Measurements from ENCODE around the gene ATXN1L.
"Not testable (repeated sequence)": the region's sequence is repeated elsewhere in the genome, so short reads cannot be mapped to it uniquely, and the experiment has no call there.

ATXN1L gene

DNA sequence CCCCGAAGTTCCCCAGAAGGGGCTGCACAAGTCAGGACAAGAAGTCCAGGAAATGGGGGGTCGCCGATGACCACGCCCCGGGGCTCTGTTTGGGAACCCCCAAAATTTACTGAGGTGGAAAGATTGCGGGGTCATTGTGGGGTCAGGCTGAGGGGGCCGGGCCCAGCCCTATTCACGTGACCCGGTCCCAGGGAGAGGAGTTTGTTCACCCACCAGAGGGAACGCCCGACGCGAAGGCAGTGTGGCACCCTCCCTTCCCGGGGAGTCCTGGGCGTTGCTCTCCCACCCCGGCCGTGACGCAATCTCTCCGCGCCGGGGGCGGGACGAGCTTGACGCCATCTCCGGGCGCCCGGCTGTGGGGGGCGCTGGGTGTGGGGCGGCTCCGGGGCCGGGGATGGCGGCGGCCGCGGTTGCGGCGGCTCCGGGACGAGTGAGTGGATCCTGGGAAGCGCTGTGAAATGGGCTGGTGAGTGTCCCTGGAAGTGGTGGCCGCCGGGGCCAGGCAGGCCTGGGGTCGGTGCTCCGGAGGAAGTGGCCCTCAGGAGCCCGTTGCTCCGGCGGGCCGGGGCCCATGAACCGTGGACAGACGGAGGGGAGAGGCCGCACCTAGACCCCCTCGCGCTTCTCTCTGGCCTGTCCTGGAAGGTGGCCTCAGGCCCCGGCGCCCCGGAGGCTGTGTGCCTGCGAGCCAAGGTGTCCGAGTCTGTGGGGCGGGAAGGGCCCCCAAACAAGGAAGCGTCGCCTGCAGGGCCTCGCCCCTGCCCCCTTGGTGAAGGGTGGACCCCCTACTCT, at the start of gene ATXN1L:
TSS of gene ATXN1L (plus strand) at position 338 of the 792 bp plus-strand sequence. CDS start 3,765 bp downstream, outside the sequence.
- peak; percentile 58 to 83 for DNase-seq

DNA sequence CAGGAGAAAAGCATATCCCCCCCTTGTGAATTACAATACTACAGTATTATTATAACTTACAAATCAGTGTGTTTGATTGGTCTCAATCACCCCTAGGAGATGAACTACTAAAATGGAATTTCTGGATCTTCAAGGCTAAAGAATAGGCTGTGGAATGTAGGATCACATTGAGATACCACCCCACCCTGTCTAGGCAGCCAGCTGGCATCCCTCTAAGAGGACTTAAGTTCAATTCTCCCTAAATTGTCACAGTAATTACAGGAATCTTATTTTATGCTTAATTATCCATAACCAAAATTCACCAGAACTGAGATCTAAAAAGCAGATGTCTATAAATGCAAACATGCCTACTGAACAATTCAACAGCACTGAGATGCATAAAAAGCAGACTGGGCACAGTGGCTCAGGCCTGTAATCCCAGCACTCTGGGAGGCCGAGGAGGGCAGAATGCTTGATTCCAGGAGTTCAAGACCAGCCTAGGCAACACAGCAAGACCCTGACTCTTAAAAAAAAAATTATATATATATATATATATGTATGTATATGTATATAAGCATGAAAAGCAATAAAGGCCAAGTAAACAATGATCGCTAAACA, 49.2 kb upstream of the ATXN1L start:
- no peak for DNase-seq

GRCh38 chr16:71803305-71803690, 42.5 kb upstream of the ATXN1L start:
- no peak for DNase-seq

- no peak for DNase-seq
Observed at GRCh38 chr16:71807905-71808592, 37.7 kb upstream of the ATXN1L start.

GRCh38 chr16:71808593-71809459, 37.0 kb upstream of the ATXN1L start, which contains the start of gene AP1G1:
AP1G1 (minus strand) TSS chr16:71808834; CDS start chr16:71789479, 19,355 bp downstream.
- DNase-seq: peak; percentile 92 to 95

DNA sequence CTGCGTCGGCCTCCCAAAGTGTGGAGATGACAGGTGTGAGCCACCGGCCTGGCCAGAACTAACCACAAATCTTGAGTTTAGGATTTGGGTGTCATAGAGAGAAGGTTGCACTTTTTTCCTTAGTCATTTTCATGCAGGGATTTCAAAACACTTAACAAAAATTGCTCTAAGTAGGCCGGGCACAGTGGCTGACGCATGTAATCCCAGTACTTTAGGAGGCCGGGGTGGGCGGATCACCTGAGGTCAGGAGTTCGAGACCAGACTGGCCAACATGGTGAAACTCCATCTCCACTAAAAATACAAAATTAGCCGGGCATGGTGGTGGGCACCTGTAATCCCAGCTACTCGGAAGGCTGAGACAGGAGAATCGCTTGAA, 35.6 kb upstream of the ATXN1L start:
- not testable (repeated sequence) for DNase-seq

DNA sequence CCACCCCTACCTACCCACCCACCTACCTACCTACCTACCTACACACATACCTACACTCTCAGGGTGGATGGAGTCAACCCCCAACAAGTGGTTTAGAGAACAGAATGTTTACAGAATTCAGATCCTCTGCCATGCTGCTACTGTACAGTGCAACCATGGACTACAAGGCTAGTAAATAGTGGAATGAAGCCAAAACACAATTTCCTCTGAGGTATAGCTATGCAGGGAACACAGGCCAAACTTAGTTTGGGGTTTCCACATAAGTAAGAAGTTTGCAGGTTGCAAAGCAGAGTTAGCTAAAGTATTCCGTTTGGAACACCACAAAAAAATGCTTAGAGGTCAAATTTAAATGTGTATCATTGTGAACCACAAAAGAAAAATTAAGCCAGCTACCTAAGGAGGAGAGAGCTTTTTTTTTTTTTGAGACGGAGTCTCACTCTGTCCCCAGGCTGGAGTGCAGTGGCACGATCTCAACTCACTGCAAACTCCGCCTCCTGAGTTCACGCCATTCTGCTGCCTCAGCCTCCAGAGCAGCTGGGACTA, 34.4 kb upstream of the ATXN1L start:
- no peak for DNase-seq

GRCh38 chr16:71817155-71817500, 28.6 kb upstream of the ATXN1L start:
- not testable (repeated sequence) for DNase-seq

DNA sequence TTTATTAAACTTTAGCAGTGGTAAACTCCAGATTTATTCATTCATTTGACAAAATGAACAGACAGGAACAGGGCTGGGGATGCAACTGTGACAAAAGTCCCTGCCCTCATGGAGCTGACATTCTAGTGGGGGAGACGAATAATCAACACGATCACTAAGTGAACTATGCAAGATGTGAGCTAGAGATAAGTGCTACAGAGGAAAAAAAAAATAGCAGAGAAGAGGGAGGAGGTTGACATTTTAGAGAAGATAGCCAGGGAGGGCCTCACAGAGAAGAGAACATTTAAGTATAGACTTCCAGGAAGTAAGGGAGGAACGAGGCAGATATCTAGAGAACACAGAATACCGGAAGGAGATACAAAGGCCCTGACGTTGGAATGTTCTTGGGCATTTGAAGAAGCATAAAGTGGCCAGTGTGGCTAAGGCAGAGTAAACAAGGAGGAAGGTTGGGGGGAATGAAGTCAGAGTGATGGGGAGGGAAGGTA, 19.2 kb upstream of the ATXN1L start:
- no peak for DNase-seq

DNA sequence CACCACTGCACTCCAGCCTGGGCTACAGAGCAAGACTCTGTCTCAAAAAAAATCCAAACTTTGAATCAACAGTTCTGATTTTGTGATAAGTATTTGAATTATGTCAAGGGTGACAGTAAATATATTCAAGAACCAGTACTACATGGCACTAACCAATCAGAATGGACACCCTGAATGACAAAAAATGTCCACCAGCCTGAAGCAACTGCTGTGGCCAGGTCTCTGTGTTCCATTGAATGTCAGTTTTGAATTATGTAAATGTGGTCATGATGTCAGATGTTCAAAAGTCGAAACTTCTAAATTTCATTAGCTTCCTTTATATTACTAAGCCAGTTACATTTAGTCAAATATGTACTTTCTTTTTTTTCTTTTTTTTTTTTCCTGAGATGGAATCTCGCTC, 15.4 kb upstream of the ATXN1L start:
- no peak for DNase-seq

- DNase-seq: not testable (repeated sequence)
Observed at GRCh38 chr16:71831698-71832097, 14.1 kb upstream of the ATXN1L start.

- DNase-seq: not testable (repeated sequence)
Observed at GRCh38 chr16:71832112-71832511, 13.7 kb upstream of the ATXN1L start.

DNA sequence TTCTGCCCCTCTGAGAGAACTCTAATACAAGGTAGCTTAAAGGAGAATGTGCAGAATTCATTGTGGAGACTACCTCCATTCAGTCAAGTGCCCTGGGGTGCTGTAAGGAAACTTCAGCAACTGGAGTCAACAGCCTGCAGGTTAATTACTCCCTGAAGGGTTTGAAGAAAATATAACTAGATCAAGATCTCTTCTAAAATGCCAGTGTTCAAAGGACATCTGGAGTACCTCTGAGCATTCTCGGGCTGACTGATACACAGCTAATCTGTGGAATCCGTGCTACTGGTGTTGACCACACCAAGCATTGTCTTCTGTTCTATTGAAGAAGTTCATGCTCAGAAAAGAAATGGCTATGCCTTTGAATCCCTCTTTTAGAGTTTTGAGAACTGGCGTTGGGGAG, 11.5 kb upstream of the ATXN1L start:
- no peak for DNase-seq

DNA sequence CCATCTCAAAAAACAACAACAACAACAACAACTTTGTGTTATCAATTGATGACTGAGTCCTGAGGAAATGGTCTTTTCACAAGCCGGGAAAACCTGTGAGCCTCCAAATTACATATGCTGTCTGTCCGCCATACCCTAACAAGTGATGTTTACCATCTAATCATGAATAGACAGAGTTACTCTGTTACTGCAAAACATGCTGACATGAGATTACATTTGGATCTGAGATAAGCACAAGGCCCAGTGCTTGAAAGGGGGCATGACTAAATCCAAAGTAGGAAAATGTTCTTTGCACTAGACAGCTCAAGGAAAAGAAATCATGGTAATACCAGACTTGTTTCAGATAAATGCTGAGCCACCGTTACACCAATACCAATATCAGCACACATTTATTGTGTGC, 8.6 kb upstream of the ATXN1L start:
- DNase-seq: no peak

GRCh38 chr16:71840052-71840451, 5.7 kb upstream of the ATXN1L start:
- DNase-seq: no peak

- DNase-seq: no peak
Observed at GRCh38 chr16:71843572-71843971, 2.2 kb upstream of the ATXN1L start.

DNA sequence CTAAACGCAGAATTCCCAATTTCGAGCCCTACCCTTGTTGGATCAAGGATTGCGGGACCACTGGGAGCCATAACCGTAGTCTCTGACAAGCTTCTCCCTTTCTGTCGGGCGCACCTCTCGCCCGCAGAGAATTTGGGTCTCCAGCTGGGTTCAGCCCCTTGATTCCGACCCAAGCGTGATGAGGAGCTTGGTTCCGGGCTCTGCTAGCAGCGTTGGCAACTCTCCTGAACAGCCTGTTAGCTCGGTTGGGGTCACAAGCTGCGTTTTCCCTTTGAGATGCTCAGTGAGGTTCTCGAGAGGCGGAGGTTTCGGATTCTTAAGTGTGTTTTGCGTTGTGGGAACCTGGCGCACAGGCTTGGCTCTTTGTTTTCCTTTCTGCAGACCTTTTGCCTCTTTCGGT, 655 bp downstream of the ATXN1L start:
- no peak for DNase-seq

DNA sequence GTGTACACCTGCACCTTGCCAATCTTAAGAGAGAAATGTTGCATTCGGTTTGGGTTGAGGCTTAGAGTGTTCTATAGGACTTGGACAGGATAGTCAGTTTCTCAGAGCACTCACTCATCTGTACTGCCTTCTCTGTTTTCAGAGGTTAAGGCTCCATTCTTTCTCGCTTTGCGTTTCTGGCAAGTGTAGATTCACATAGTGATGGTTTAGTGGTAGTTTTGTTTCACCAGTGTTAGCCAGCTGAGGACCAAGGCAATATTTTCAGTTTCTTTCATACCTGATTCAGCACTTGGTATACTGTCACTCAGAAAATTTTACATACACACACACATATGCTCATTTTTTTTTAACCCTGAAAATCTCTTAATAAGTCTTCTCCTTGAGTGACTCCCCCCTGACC, 1.3 kb downstream of the ATXN1L start:
- DNase-seq: no peak

GRCh38 chr16:71848622-71849021, 2.8 kb downstream of the ATXN1L start:
- DNase-seq: no peak

DNA sequence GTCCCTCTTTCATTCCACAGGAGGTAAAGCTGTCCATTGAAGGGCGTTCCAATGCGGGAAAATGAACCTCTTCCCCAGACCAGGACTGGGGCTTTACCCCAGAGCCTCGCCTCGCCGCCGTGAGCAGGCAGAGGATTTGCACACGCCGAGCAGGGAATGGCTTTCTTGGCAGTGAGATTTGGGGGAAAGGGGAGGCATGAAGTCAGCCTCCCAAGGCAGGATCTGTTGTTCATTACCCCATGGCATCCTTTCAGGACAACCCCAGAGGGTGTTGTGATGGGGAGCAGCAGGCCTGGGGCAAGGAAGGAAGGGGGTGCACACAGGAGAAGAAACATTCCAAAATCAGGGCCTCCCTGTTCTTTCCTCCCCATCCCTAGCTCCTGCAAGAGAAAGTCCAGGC, 6.0 kb downstream of the ATXN1L start:
- no peak for DNase-seq

- no peak for DNase-seq
Observed at GRCh38 chr16:71852158-71852557, 6.4 kb downstream of the ATXN1L start.

DNA sequence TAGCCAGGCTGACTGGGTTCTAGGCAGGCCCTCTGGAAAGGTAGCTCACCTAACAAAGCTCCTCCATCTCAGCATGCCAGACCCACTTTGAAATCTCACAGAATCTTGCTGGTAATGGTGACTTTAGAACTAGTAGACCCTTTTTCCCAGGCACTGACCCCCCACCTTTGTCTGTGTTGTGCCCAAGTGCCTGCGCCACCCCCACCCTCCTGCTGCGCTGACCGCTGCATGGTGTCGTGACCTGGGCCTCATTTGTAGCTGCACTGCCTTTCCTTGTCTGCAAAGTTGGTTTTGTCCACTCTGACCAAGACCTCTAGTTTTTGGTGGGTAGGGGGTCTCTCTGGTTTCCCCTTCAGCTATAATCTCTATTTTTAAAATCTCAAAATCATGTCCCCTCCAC, 6.8 kb downstream of the ATXN1L start:
- no peak for DNase-seq

GRCh38 chr16:71853413-71853812, 7.6 kb downstream of the ATXN1L start:
- DNase-seq: no peak
